GM18873 (cell line): ENCODE results near the gene VWA3A.
"Not testable (repeated sequence)": the region's sequence is repeated elsewhere in the genome, so short reads cannot be mapped to it uniquely, and the experiment has no call there.

ENCODE experiments used
- ATAC-seq: cut with Tn5 transposase; IDR thresholded peaks from one replicate; pipeline ENCODE4 v1.9.1; 2021; ENCODE audit warnings: mild to moderate bottlenecking, moderate library complexity, moderate number of reproducible peaks; ENCODE audit not compliant: unreplicated experiment, low FRiP score

Gene VWA3A

GRCh38 chr16:22196559-22197168, 104.3 kb downstream of the VWA3A start:
- not testable (repeated sequence) for ATAC-seq

- no peak for ATAC-seq
These were observed 106.4 kb downstream of the VWA3A start for GRCh38 chr16:22198547-22199293.

GRCh38 chr16:22202261-22202637, 109.9 kb downstream of the VWA3A start:
- no peak for ATAC-seq

DNA sequence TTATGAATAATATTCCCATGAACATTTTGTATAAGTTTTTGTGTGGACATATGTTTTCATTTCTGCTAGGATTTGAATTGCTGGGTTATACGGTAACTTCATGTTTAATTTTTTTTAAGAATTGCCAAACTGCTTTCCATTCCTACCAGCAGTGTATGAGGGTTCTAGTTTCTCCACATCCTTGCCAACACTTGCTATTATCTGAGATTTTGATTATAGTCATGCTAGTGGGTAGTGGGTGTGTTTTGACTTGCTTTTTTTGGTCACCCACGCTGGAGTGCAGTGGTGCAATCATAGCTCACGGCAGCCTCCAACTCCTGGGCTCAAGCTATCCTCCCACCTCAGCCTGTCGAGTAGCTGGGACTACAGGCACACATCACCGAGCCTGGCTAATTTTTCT, 110.8 kb downstream of the VWA3A start:
- no peak for ATAC-seq

DNA sequence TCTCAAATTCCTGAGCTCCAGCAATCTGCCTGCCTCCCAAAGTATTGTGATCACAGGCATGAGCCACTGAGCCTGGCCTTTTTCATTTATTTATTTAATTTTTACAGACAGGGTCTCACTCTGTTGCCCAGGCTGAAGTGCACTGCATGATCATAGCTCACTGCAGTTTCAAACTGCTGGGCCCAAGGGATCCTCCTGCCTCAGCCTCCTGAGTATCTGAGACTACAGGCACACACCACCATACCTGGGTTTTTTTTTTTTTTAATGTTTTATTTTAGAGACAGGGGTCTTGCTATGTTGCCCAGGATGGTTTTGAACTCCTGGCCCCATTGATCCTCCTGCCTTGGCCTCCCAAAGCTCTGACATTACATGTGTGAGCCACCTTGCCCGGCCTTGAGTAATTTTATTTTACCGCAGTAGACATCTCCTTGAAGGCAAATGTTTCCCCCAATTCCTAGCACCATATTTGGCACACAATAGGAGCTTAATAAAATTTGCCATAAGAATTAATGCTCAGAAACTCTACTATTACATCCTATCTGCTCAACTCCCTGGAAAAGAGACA, 111.8 kb downstream of the VWA3A start:
- no peak for ATAC-seq

- ATAC-seq = no peak
These were observed 113.3 kb downstream of the VWA3A start for GRCh38 chr16:22205577-22206012.

DNA sequence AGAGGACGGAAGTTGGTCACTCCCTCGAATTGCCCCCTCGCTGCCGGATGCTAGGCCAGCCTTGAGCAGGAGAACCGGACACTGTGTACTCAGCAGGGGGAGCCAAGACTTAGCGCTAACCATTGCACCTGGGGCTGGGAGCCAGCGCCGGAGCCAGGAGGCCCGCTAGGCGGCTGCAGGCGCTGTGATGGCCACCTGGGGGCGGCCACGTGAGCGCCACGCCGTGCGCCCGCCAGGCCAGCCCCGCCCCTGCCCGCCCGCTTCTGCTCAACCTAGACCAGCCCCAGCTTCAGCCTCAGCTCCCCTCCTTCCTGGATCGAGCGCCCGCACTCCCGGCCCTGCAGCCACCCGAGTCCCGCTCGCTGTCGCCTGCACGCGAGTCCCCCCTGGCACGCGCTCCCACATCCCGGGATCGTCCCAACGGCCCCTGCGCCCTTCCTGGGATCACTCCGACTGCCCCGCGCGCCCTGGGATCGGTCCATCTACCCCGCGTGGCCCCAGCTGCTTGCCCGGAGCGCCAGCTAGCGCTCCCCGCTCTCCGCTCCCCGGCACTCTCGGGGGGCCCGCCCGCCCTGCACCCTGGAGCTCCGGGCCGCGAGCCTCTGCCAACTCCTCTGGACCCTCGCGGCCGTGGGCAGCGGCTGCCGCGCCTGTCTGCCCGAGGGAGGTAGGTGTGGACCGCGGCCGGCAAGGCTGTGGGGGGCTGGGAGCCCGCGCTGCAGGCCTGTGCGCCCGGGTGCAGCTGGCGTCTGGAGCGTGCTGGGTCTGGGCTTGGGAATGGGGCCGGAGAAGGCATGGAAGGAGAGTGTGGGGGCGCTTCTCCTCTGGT, 113.9 kb downstream of the VWA3A start, which contains the start of gene EEF2K:
TSS of gene EEF2K (plus strand) at position 266 of the 829 bp plus-strand sequence. CDS start 19,452 bp downstream, outside the sequence.
- peak; percentile 80 for ATAC-seq
